Renal cortical epithelial cell (primary cell): ENCODE results near the gene MCHR1. TPM values are rescaled to one million over a fixed set of nuclear protein-coding genes. Genes with fewer than 3 reads are reported as not detected.
A peak's percentile ranks its signal among the peaks of the same experiment; 100 is the strongest.

Experiments
- DNase-seq: peaks from one replicate; pipeline ENCODE4 v3.0.0-alpha.2; 2011; ENCODE audit warnings: low read depth
- total RNA-seq: library from RNA; depleted of rRNA; stranded (reverse); fragments of >200 nt; gene quantifications from 2 replicates; pipeline ENCODE4 v1.2.3, GENCODE V29; 2014

Gene MCHR1
- total RNA-seq, 1 donor from 2014 or later = 0.50 TPM

- DNase-seq = no peak
Measured at GRCh38 chr22:40727070-40727963, 48.0 kb downstream of the MCHR1 start.

GRCh38 chr22:40727964-40728615 lies 48.8 kb downstream of the MCHR1 start:
- DNase-seq = no peak

GRCh38 chr22:40728731-40729189 lies 49.5 kb downstream of the MCHR1 start:
- peak; percentile 50 for DNase-seq

- DNase-seq = no peak
Measured at GRCh38 chr22:40729284-40729683, 50.0 kb downstream of the MCHR1 start.

Other genes starting within 250 kb of the MCHR1 start
- 29.3 and 77.7 TPM in 2 replicates for gene MRTFA, start 42.8 kb upstream of the MCHR1 start, total RNA-seq
- gene SLC25A17, start 139.9 kb downstream of the MCHR1 start, total RNA-seq = 27.4 and 31.8 TPM in 2 replicates
- 158 and 255 TPM in 2 replicates for gene ST13, start 177.2 kb downstream of the MCHR1 start, total RNA-seq
- 3.5 and 14.7 TPM in 2 replicates for gene XPNPEP3, start 177.7 kb downstream of the MCHR1 start, total RNA-seq
- not detected in 2 replicates for gene DNAJB7, start 182.6 kb downstream of the MCHR1 start, total RNA-seq